Tibial nerve (tissue), 4 donors: Measurements from ENCODE around the gene HSD17B14. TPM values are rescaled to one million over a fixed set of nuclear protein-coding genes. Genes with fewer than 3 reads are reported as not detected.
"Not testable (repeated sequence)": the region's sequence is repeated elsewhere in the genome, so short reads cannot be mapped to it uniquely, and the experiment has no call there.

Experiments
- DNase-seq, 2 donors: peaks; one replicate each; pipeline ENCODE4 v3.0.0-alpha.2; 2019; ENCODE audit warnings: low spot score in 2 of 2
- H3K27ac ChIP-seq, 4 donors: fragments of 200-600 bp; sonication (generic) in 3 of 4; one replicate each; pipeline ENCODE4 v1.5.1; 2017 to 2019; ENCODE audit warnings: mild to moderate bottlenecking in 1 of 4
- H3K27me3 ChIP-seq, 2 donors: fragments of 200-600 bp; sonication (generic) in 1 of 2; one replicate each; pipeline versions ENCODE4 v1.5.1 to v1.6.0; 2017 to 2019
- H3K36me3 ChIP-seq, 3 donors: fragments of 200-600 bp; sonication (generic); one replicate each; pipeline ENCODE4 v1.5.1; 2018 to 2019
- H3K4me1 ChIP-seq, 4 donors: fragments of 200-600 bp; sonication (generic) in 3 of 4; one replicate each; pipeline ENCODE4 v1.5.1; 2017 to 2019
- H3K4me3 ChIP-seq, 4 donors: fragments of 200-600 bp; sonication (generic) in 3 of 4; one replicate each; pipeline ENCODE4 v1.5.1; 2017 to 2019; ENCODE audit warnings: mild to moderate bottlenecking in 1 of 4, moderate library complexity in 1 of 4
- H3K9me3 ChIP-seq, 4 donors: fragments of 200-600 bp; sonication (generic) in 3 of 4; one replicate each; pipeline ENCODE4 v1.5.1; 2017 to 2019
- CTCF ChIP-seq, 5 experiments: fragments of 200-600 bp in 3 of 5; fragments of 450-650 bp in 2 of 5; sonication (generic) in 3 of 5; IDR thresholded peaks; one replicate each; pipeline ENCODE4 v1.5.1; 2016 to 2019; ENCODE audit warnings: antibody characterized with exemption in 5 of 5, mild to moderate bottlenecking in 3 of 5, moderate library complexity in 2 of 5
- EP300 ChIP-seq, 2 donors: sonication (generic); formaldehyde crosslinking; IDR thresholded peaks; one replicate each; pipeline ENCODE4 v1.6.1; 2017; ENCODE audit warnings: antibody characterized with exemption in 2 of 2, mild to moderate bottlenecking in 1 of 2
- POLR2A ChIP-seq, 2 donors: fragments of 450-650 bp; IDR thresholded peaks; one replicate each; pipeline ENCODE4 v1.6.1; 2017; ENCODE audit warnings: antibody characterized with exemption in 2 of 2, mild to moderate bottlenecking in 2 of 2, moderate library complexity in 2 of 2
- WGBS, 2 donors: methylation state at CpG; one replicate each; pipeline ENCODE4 v1.1.5; 2018; 5-methylcytosine and 5-hydroxymethylcytosine counted together
- total RNA-seq, 4 donors: library from RNA; depleted of rRNA; stranded (reverse); fragments of >200 nt; gene quantifications; one replicate each; pipeline ENCODE4 v1.1.0, GENCODE V29; 2016

The HSD17B14 gene
- total RNA-seq: 10 to 100 TPM; 20.1 to 34.5 (median 26.3) TPM

DNA sequence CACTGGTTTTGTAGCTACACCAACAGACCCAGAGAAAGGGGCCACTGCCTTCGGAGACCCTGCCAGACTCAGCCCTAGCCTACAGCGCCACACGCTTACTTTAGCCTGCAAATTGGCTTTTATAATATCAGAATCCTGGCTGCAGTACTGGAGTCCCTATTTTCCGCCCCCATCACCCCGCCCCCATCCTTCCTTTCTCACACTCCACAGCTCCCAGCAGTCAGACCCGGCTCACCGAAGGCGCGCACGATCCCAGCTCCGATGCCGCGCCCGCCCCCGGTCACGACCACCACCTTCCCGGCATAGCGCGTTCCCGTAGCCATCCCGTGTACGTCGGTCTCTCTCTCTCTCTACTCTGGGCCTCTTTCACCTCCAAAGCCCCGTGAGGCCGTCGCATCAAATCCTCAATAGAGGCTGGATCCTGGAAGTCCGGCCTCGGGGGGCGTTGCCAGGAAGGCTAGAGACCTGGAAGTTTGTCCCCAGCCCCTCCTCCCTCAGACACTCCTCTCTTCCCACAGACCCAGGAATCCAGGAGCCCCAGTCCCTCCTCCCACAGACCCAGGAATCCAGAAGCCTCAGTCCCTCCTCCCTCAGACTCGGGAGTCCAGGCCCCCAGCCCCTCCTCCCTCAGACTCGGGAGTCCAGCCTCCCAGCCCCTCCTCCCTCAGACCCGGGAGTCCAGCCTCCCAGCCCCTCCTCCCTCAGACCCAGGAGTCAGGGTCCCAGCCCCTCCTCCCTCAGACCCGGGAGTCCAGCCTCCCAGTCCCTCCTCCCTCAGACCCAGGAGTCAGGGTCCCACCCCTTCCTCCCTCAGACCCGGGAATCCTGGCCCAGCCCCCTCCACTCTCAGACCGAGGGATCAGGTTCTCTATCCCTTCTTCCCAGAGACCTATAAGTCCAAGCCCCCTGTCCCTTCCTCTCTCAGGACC lies at the start of gene HSD17B14:
TSS of gene HSD17B14 (minus strand) at position 403 of the 929 bp plus-strand sequence. CDS start at position 323, 80 bp downstream.
- Histone ChIP-seq H3K27me3 (no peaks in the 10 kb centered on the region), H3K9me3 (no peaks in the 10 kb centered on the region), H3K27ac (peak within 1 kb of the TSS; percentile 70 to 92 (median 80)), H3K4me3 (peak within 1 kb of the TSS; percentile 7 to 48 (median 30)), H3K4me1 (peaks cover 0 to 30% (median 11%) of the 10 kb centered on the region in 4 donors), H3K36me3 (peaks cover 0 to 64% (median 5%) of the 10 kb centered on the region in 3 donors)
- WGBS, 2 donors: 26 to 30% methylated on average over 35 of the region's 35 CpGs
- no peak for DNase-seq
- TF ChIP-seq CTCF (IDR thresholded peaks at IDR 0.05) (peak in 2 of 5 experiments; percentile 23 to 35), POLR2A (IDR thresholded peaks at IDR 0.05) (no peak), EP300 (IDR thresholded peaks at IDR 0.05) (no peak)

DNA sequence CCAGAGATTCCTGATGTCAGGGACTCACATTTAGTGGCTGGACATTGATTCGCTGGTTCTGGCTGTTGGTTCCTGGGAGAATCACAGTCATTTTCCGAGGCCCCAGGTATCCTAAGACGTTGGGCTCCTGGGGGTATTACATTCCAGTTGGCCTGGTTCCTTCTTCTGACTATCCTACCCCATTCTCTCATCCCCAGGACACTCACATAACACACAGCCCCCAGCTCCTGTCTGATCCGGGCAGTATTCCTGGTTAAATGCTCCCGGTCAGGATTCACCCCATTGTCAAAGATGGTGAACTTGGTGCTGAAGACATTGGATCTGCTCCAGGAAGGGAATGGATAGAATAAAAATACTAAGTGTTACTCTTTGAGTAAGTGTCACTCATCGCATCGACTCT lies 47.4 kb upstream of the HSD17B14 start:
- H3K4me1 ChIP-seq: peaks cover 0 to 11% (median 0%) of the 10 kb centered on the region in 4 donors
- WGBS, 2 donors: 92 to 95% methylated on average over 7 of the region's 7 CpGs
- H3K4me3 ChIP-seq: no peak overlapping the region
- no peaks in the 10 kb centered on the region for H3K9me3 ChIP-seq
- TF ChIP-seq CTCF (IDR thresholded peaks at IDR 0.05) (no peak), POLR2A (IDR thresholded peaks at IDR 0.05) (no peak), EP300 (IDR thresholded peaks at IDR 0.05) (no peak)
- H3K36me3 ChIP-seq: peaks cover 0 to 17% (median 0%) of the 10 kb centered on the region in 3 donors
- no peak for DNase-seq
- no peak overlapping the region for H3K27ac ChIP-seq
- H3K27me3 ChIP-seq: no peaks in the 10 kb centered on the region

DNA sequence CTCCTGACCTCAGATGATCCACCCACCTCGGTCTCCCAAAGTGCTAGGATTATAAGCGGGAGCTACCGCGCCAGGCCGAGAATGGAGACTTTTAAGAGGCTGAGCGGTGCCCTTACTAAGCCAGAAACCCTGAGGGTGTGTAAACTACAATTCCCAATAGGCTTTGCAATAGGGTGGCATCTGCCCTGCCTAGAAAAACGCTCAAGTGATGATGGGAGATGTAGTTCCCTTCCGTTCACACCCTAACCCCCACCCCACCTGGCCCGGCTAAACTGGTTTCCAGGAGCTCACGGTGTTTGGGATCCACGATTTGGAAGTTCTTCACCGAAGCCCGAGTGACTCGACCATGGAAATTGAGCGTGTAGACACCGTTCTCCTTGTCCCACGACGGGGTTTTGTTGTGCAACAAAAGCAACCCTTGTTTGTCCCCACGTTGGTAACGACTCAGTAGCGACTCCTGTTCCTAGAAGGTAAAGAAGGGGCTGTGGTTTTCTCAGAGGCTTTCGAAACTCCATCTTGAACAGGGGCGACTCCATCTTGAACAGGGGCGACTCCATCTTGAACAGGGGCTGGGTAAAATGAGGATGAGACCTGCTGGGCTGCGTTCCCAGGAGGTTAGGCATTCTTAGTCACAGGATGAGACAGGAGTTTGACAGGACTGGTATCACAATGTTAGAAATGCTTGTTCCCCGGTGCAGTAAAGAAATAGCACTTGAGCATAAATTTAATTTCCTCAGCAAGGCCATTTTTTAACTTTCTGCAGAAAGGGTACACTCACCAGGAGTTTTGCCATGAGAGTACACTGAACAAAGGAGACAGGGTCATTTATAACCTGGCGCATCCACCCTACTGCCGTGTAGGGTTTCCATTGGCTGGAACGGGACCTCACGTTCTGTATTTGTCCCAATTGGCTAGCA lies 45.7 kb upstream of the HSD17B14 start:
- no peak overlapping the region for H3K4me3 ChIP-seq
- DNase-seq: no peak
- H3K27me3 ChIP-seq: no peaks in the 10 kb centered on the region
- WGBS, 2 donors: 74 to 78% methylated on average over 30 of the region's 30 CpGs
- peaks cover 0 to 27% (median 6%) of the 10 kb centered on the region in 4 donors for H3K4me1 ChIP-seq
- TF ChIP-seq EP300 (IDR thresholded peaks at IDR 0.05) (no peak), POLR2A (IDR thresholded peaks at IDR 0.05) (no peak), CTCF (IDR thresholded peaks at IDR 0.05) (no peak)
- no peaks in the 10 kb centered on the region for H3K9me3 ChIP-seq
- H3K27ac ChIP-seq: peak overlapping the region in 3 of 4 donors; percentile 10 to 68 (median 11)
- H3K36me3 ChIP-seq: peaks cover 0 to 34% (median 0%) of the 10 kb centered on the region in 3 donors

- not testable (repeated sequence) for H3K27me3 ChIP-seq, DNase-seq, H3K4me3 ChIP-seq, H3K9me3 ChIP-seq
- Histone ChIP-seq H3K4me1 (peaks cover 0 to 46% (median 21%) of the 10 kb centered on the region in 4 donors), H3K36me3 (peaks cover 0 to 57% (median 5%) of the 10 kb centered on the region in 3 donors), H3K27ac (peak overlapping the region in 2 of 4 donors; percentile 44 to 68)
- WGBS, 2 donors: 75 to 76% methylated on average over 9 of the region's 9 CpGs
These were observed 43.4 kb upstream of the HSD17B14 start for GRCh38 chr19:48879696-48880095.

GRCh38 chr19:48879025-48879637 lies 42.8 kb upstream of the HSD17B14 start:
- H3K4me3 ChIP-seq: no peak overlapping the region

More at GRCh38 chr19:48879025-48879637, 42.8 kb upstream of the HSD17B14 start:
- DNase-seq: no peak
- Histone ChIP-seq H3K27ac (peak overlapping the region in 2 of 4 donors; percentile 44 to 100), H3K27me3 (no peaks in the 10 kb centered on the region), H3K9me3 (no peaks in the 10 kb centered on the region), H3K4me1 (peaks cover 0 to 50% (median 22%) of the 10 kb centered on the region in 4 donors), H3K36me3 (peaks cover 0 to 62% (median 11%) of the 10 kb centered on the region in 3 donors)
- 80 to 87% methylated on average over 13 of the region's 13 CpGs for WGBS, 2 donors
- TF ChIP-seq EP300 (IDR thresholded peaks at IDR 0.05) (no peak), POLR2A (IDR thresholded peaks at IDR 0.05) (no peak), CTCF (IDR thresholded peaks at IDR 0.05) (no peak)
